GM18517 (cell line): Measurements from ENCODE around the gene ZGLP1.
"Not testable (repeated sequence)": the region's sequence is repeated elsewhere in the genome, so short reads cannot be mapped to it uniquely, and the experiment has no call there.

ENCODE experiments used
- ATAC-seq: cut with Tn5 transposase; IDR thresholded peaks from one replicate; pipeline ENCODE4 v1.9.1; 2021; ENCODE audit warnings: mild to moderate bottlenecking, moderate library complexity; ENCODE audit not compliant: unreplicated experiment

Gene ZGLP1

DNA sequence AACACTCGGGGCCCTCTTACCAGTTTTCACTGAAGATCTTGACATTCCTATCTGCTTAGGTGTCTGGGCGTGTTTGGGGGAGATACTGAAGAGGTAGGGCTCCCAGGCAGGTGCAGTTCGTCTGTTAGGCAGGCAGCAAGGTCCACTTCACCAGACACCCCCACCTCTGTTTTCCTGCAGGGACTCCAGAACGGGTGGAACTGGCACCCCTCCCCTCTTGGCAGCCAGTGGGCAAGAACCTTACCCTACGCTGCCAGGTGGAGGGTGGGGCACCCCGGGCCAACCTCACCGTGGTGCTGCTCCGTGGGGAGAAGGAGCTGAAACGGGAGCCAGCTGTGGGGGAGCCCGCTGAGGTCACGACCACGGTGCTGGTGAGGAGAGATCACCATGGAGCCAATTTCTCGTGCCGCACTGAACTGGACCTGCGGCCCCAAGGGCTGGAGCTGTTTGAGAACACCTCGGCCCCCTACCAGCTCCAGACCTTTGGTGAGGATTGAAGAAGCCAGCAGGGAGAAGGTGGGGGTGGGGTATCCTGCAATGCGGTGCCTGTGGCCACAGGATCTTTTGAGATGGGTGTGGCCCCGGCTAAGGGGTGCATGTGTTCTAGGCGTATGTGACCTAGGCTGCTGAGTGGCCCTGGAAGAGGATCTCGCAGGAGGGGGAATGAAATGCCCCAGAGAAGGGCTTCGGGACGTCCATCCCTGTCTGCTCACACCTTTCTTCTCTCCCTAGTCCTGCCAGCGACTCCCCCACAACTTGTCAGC, 26.1 kb downstream of the ZGLP1 start:
- ATAC-seq: no peak

DNA sequence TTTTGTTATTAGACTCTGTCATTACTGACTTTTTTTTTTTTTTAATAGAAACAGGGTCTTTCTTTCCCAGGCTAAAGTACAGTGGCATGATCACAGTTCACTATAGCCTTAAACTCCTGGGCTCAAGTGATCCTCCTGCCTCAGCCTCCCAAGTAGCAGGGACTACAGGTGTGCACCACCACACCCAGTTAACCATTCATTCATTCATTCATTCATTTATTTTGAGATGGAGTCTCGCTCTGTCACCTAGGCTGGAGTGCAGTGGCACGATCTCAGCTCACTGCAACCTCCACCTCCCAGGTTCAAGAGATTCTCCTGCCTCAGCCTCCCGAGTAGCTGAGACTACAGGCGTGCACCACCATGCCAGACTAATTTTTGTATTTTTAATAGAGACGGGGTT, 27.6 kb downstream of the ZGLP1 start:
- ATAC-seq: not testable (repeated sequence)

DNA sequence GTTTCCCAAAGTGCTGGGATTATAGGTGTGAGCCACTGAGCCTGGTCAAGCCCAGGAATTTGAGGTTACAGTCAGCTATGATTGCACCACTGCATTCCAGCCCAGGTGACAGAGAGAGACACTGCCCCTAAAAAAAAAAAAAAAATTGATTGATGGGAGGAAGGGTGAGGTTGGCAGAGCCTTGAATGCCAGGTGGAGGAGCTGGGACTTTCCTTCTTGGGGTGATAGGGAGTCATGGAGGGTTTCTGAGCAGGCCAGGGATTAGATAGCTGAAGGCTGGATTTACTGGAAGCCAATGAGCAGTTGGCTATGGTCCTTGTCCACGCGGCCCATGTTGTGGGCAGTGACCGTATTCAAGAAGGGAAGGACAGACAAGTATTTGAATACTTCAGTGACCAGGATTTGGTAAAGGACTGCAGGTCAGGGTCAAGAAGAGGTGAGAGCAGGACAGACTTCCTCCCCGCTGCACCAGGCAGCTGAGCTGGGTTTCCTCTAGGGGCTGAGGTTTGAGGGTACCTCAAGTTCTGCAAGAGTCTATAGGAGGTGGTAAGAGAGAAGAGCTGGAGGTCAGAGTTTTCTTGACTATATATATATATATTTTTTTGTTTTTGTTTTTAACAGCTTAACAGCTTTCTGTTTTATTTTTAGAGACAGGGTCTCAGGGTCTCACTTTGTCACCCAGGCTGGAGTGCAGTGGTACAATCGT, 29.7 kb downstream of the ZGLP1 start:
- ATAC-seq: no peak

DNA sequence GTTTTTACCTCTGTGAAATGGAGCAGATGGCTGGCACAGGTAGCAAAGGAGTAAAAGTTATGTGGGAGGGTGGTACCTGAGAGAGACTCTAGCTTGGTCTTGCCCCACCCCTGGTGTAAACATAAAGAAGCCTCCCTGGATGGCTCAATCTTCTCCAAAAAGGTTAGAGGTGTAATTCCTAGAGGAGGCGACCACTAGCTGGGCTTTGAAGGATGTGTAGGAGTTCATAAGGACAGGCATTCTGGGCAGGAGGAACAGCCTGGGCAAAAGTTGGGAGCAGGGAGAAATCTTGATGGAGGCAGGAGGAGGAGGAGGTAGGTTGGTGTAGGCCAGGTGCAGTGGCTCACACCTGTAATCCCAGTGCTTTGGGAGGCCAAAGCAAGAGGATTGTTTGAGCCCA, 30.7 kb downstream of the ZGLP1 start:
- no peak for ATAC-seq

DNA sequence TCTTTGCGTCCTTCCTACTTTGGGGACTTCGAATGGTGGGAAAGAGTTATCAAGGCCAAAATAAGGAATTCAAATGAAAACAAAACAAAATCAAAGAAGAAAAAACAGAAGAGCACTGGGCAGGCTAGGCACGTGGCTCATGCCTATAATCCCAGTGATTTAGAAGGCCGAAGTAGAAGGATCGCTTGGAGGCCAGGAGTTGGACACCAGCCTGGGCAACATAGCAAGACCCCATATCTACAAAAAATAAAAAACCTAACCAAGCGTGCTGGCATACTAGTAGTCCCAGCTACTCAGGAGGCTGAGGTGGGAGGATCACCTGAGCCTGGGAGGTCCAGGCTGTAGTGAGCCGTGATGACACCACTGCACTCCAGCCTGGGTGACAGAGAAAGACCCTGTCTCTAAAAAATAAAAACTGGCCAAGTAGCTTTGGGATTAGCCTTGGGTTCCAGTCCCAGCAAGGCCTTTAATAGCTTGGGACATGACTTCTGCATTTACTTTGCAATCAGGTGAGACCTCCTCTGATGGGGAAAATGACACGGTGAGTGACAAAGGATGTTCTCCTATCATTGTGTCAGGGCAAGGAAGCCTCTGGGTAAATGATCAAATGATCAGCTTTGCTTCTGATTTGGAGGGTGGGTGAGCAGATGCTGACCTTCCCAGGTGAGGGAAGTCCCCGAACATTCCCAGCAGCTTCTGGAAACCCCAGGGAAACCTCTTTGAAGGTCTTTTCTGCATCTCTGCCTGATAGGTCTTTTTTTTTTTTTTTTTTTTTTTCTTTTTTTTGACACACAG, 31.6 kb downstream of the ZGLP1 start:
- no peak for ATAC-seq

DNA sequence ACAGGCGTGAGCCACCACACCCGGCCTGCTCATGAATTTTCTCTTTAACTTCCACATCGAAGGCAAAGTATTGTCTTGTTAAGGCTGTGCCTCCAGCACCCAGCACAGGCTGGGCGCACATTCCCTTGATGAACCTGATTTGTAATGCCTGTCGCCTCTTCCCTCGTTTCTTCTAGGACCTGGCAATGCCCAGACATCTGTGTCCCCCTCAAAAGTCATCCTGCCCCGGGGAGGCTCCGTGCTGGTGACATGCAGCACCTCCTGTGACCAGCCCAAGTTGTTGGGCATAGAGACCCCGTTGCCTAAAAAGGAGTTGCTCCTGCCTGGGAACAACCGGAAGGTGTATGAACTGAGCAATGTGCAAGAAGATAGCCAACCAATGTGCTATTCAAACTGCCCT, 35.0 kb downstream of the ZGLP1 start:
- no peak for ATAC-seq

DNA sequence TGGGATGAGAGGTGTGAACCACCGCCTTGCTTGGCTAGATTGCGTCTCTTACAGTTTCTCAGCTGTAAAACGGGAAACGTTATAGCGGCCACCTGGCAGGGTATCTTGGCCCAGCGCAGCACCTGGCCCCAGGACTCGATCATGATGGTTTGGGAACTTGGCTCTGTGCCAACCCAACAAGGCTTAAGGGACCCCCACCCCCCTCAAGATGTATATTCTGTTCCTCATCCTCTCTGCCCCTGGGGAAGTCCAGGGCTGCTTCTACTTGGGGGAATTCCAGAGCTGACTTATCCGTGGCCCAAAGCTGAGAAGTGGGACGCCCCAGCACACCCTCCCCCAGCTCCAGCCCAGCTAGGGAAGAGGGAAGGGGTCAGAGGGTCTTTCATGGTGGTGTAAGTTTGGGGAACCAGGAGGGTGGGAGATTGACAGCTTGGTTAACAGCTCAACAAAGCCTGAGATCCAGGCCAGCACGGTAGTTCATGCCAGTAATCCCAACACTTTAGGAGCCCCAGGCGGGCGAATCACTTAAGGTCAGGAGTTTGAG, 38.0 kb downstream of the ZGLP1 start:
- ATAC-seq: no peak

DNA sequence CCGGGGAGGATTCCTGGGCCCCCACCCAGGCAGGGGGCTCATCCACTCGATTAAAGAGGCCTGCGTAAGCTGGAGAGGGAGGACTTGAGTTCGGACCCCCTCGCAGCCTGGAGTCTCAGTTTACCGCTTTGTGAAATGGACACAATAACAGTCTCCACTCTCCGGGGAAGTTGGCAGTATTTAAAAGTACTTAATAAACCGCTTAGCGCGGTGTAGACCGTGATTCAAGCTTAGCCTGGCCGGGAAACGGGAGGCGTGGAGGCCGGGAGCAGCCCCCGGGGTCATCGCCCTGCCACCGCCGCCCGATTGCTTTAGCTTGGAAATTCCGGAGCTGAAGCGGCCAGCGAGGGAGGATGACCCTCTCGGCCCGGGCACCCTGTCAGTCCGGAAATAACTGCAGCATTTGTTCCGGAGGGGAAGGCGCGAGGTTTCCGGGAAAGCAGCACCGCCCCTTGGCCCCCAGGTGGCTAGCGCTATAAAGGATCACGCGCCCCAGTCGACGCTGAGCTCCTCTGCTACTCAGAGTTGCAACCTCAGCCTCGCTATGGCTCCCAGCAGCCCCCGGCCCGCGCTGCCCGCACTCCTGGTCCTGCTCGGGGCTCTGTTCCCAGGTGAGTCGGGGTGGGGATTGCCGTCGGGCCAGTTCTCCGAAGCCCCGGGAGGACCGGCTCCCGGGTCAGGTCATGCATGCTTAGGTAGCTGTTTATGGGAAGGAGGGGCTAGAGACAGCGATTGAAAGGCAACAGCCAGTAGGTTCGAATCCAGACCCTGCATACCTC, 38.8 kb downstream of the ZGLP1 start, which contains the start of gene ICAM1:
TSS of gene ICAM1 (plus strand) at position 505 of the 779 bp plus-strand sequence. CDS start at position 545, 40 bp downstream.
- peak; percentile 47 for ATAC-seq

DNA sequence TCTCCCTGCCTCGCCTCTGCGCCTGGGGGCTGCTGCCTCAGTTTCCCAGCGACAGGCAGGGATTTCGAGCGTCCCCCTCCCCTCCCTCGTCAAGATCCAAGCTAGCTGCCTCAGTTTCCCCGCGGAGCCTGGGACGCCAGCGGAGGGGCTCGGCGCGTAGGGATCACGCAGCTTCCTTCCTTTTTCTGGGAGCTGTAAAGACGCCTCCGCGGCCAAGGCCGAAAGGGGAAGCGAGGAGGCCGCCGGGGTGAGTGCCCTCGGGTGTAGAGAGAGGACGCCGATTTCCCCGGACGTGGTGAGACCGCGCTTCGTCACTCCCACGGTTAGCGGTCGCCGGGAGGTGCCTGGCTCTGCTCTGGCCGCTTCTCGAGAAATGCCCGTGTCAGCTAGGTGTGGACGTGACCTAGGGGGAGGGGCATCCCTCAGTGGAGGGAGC, 39.4 kb downstream of the ZGLP1 start:
- peak; percentile 19 for ATAC-seq

DNA sequence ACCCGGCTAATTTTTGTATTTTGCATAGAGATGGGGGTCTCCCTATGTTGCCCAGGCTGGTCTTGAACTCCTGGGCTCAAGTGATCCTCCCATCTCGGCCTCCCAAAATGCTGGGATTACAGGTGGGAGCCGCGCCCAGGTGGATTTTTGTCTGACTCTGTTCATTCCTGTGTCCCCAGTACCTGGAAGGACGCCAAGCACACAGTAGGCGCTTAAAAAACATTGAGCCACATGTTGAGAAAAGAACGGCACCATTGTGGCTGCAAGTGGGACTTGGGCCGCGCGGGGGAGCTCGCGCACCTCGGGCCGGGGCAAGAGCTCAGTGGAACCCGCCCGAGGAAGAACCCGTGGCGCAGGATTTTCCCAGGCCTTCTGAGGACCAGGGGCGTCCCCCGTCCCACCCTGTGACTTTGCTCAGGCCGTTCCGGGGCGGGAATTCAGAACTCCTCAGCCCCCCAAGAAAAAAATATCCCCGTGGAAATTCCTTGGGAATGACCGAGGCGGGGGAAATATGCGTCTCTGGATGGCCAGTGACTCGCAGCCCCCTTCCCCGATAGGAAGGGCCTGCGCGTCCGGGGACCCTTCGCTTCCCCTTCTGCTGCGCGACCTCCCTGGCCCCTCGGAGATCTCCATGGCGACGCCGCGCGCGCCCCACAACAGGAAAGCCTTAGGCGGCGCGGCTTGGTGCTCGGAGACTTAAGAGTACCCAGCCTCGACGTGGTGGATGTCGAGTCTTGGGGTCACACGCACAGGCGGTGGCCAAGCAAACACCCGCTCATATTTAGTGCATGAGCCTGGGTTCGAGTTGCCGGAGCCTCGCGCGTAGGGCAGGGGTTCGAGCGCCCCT, 40.1 kb downstream of the ZGLP1 start:
- ATAC-seq: no peak

DNA sequence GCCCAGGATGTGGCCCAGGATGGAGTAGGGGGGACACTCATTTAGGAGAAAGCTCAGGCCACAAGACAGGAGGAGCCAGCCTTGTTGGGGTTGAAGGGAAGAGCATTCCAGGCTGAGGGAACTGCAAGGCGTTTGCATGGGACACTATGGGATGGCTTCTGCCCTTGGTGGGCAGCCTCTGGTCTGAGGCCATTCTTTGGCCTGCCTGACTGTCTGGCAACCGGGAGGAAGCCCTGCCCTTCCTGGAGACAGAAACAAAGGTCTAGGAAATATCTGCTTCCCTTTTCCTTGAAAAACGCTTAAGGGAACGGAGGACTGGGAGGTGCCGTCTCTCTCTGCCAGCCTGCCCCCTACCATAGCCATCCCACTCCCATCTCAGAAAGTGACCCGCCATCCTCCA, 41.5 kb downstream of the ZGLP1 start:
- no peak for ATAC-seq

DNA sequence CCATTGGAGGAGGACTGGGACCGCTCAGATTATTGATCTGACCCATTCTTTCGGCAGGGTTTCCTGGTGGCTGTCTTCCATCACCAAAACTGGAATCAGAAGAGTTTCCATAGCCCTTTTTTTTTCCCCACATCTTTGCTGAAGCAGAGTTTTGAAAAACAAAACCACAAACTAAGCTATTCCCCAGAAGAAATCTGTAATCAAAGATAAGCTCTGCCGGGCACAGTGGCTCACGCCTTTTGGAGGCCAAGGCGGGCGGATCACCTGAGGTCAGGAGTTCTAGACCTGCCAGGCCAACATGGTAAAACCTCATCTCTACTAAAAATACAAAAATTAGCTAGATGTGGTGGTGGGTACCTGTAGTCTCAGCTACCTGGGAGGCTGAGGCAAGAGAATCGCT, 42.9 kb downstream of the ZGLP1 start:
- no peak for ATAC-seq

DNA sequence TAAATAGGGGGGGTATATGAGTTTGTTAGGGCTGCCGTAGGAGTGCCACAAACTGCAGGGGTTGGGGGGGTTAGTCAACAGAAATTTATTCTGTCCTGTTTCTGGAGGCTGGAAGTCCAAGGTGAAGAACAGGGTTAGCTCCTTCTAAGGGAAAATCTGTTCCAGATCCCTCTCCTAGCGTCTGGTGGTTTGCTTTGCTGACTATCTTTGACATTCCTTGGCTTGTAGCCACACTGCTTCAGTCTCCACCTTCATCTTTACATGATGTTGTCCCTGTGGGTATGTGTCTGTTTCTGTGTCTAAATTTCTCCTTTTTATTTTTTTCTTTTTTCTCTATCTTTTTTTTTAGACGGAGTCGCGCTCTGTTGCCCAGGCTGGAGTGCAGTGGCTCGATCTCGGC, 46.8 kb downstream of the ZGLP1 start:
- no peak for ATAC-seq

DNA sequence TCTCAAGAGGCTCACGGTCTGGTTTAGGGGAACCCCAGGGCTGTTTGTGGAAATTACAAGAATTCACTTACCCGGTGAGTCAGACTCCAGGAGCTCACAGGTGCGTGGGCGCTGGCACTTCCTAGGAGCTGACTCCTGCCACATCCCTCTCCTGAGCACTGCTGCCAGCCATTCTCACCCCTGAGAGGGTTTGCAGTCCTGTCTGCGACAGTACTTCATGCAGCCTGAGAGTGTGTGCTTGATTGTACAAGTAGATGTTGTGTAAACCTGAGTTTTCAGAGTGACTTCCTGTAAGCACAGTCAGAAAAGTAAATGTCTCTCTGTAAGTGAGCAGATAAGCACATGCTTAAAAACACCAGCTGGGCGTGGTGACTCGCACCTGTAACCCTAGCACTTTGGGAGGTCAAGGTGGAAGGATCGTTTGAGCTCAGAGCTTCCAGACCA, 49.5 kb downstream of the ZGLP1 start:
- ATAC-seq: no peak

DNA sequence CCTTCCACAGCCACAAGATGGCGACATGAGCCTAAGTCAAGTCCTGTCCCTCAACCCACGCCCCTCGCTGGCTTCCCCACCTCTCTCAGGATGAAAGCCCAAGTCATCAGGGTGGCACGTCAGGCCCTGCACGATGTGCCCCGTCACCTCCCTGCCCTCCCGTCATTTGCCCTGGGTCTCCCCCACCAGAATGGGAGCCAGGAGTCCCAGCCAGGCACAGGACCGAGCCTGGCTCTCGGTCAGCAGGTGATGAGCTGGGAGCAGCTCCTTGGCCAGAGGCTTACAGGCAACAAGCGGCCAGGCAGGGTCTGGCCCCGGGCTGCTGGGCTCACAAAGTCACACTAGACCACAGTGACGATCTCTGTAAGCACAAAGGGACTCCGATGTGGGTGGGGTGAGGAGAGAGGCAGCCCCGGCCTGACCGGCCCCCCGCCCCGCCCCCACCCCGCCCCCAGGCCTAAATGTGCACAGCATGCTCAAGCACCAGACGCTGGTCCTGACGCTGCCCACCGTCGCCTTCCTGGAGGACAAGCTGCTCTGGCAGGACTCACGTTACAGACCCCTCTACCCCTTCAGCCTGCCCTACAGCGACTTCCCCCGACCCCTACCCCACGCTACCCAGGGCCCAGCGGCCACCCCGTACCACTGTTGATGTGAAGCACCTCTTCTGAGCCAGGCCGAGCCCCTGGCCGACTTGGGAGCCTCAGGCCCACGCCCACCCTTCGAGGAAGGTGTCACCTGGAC, 50.3 kb downstream of the ZGLP1 start:
- no peak for ATAC-seq

DNA sequence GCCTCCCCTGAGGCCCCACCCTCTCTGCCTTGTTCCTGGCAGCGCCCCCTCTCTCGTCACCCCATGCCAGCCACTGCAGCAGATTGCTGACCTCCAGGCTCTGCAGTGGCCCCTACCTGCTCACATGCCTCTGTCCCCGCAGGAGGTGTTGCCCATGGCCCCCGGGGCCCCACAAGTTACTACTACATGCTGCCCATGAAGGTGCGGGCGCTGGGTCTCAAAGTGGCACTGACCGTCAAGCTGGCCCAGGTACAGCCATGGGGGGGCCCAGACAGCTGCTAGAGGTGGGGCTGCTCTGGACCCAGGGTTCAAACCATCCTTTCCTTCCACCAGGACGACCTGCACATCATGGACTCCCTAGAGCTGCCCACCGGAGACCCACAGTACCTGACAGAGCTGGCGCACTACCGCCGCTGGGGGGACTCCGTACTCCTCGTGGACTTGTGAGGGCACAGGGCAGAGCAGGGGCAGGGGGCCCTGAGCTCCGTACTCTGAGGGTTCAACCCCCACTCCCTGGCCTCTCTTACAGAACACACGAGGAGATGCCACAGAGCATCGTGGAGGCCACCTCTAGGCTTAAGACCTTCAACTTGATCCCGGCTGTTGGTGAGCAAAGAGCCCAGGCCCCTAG, 51.4 kb downstream of the ZGLP1 start:
- no peak for ATAC-seq

DNA sequence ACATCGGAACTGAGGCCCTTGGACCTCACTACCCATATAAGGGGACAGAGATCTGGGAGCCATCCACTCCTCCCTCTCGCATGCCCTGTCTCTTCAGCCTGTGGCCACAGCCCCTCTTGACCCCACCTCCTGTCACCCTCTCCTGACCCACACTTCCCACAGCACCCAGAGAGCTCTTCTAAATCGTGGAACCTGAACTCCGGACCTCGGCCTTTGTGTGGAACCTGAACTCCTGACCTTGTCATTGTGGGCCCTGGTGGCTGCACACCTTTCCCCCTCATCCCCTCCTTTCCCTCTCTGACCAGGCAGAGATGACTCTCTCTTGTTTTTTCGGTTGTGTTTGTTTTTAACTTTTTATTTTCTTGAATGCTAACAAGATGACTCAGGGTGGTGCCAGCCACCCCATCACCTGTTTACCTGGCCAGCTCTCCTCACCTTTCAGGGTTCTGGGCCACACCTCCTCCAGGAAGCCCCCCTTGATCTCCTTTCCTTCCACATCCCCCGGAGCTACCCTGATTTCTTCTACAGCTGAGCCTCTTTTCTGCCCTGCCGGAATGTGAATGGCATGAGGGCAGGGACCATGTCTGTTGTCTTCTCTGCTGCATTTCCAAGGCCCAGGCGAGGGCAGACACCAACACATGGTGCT, 52.5 kb downstream of the ZGLP1 start:
- no peak for ATAC-seq

DNA sequence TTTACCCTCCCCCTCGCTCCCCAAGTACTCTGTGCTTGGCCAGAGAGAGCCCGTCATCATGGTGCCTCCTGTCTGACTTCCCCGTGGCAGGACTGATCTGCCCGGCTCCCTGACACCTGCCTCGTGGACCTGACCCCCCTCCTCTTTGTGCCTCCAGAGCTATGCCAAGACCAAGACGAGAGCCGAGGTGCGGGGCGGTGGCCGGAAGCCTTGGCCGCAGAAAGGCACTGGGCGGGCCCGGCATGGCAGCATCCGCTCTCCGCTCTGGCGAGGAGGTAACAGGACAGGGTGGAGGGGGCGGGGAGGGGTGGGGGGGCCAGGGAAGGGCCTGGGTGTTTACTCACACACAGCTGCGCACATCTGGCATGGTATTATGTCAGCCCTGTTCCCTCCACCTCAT, 53.1 kb downstream of the ZGLP1 start:
- ATAC-seq: no peak
